22Rv1 (cell line): ENCODE results near the gene CDC42EP4.

Experiments
- ZFX ChIP-seq: fragments of 450-650 bp; IDR thresholded peaks from 2 replicates; pipeline ENCODE4 v1.6.1; 2017; ENCODE audit warnings: antibody characterized with exemption, borderline replicate concordance
- TF ChIP-seq, protein P1 (sequence below): fragments of 450-650 bp; IDR thresholded peaks from 2 replicates; pipeline ENCODE4 v1.5.1; 2017; ENCODE audit warnings: mild to moderate bottlenecking

DNA sequence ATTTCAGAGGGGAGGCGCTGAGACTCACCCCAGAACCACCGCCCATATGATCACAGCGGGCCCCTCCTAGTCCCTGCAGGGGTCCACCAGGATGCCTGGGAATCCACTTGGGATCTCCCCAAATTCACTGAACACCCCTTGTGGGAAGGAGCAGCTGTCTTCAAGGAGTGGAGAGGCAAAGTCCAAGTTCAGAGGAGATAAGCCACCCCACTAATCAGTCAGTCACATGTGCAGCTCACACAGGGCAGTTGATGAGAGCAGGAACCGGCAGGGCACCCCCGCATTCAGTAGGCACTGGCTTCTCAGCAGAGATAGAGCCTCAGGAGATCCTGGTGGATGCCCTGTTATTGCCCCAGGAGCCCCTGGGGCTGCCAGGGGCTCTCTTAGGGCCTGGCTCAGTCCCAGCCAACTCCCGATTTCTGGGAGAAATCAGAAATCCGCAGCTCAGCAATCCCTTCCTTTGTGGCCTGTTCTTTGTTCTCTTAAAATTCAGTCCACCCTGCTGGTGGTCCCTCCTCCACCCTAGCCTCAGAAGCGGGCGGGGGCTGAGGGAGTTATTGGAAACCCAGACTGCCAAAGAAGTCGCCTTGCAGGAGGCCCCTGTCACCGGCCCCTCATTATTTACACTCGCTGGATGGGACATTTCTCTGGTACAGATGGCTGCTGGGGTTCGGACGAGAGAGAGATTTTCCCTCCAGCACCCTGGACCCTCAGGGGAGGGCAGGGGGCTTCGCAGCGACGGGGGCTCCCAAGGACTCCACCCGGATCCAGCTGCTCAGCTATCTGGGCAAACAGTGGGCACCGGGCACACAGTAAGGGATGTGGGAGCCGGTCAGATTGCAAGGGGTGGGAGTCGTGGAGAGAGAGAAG is 1.8 kb downstream of the CDC42EP4 start:
- TF ChIP-seq, protein P1, sequence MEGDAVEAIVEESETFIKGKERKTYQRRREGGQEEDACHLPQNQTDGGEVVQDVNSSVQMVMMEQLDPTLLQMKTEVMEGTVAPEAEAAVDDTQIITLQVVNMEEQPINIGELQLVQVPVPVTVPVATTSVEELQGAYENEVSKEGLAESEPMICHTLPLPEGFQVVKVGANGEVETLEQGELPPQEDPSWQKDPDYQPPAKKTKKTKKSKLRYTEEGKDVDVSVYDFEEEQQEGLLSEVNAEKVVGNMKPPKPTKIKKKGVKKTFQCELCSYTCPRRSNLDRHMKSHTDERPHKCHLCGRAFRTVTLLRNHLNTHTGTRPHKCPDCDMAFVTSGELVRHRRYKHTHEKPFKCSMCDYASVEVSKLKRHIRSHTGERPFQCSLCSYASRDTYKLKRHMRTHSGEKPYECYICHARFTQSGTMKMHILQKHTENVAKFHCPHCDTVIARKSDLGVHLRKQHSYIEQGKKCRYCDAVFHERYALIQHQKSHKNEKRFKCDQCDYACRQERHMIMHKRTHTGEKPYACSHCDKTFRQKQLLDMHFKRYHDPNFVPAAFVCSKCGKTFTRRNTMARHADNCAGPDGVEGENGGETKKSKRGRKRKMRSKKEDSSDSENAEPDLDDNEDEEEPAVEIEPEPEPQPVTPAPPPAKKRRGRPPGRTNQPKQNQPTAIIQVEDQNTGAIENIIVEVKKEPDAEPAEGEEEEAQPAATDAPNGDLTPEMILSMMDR, result no peak
- no peak for TF ChIP-seq ZFX
